Measurements from ENCODE around the gene CSHL1. TPM values are rescaled to one million over a fixed set of nuclear protein-coding genes. Genes with fewer than 3 reads are reported as not detected.
"Not testable (repeated sequence)": the region's sequence is repeated elsewhere in the genome, so short reads cannot be mapped to it uniquely, and the experiment has no call there.

The CSHL1 gene
- total and polyA plus RNA-seq, 9 donors, result 0.27 to 0.55 (median 0.29) TPM; not detected in 5

GRCh38 chr17:63907161-63907778 lies 3.8 kb downstream of the CSHL1 start:
- H3K27me3 ChIP-seq (ENCODE audit: control insufficient read depth, insufficient read depth, low read length); H3K9me3 ChIP-seq (replicated peaks; ENCODE audit: control insufficient read depth, low read depth, low read length); DNase-seq; H3K4me1 ChIP-seq (ENCODE audit: control insufficient read depth, insufficient read depth, low read length); H3K4me3 ChIP-seq (ENCODE audit: low read length); H3K36me3 ChIP-seq (ENCODE audit: control insufficient read depth, insufficient read depth, low read length); H3K27ac ChIP-seq (ENCODE audit: low read length): not testable (repeated sequence)
- whole genome bisulfite sequencing (ENCODE audit: insufficient coverage), result 90% methylated on average over 2 of the region's 12 CpGs

- H3K27me3 ChIP-seq (ENCODE audit: control insufficient read depth, insufficient read depth, low read length); H3K4me1 ChIP-seq (ENCODE audit: control insufficient read depth, insufficient read depth, low read length); H3K27ac ChIP-seq (ENCODE audit: low read length); H3K9me3 ChIP-seq (replicated peaks; ENCODE audit: control insufficient read depth, low read depth, low read length); DNase-seq; H3K36me3 ChIP-seq (ENCODE audit: control insufficient read depth, insufficient read depth, low read length); H3K4me3 ChIP-seq (ENCODE audit: low read length): not testable (repeated sequence)
- 90% methylated on average over 2 of the region's 8 CpGs for WGBS (ENCODE audit: insufficient coverage)
These were observed 6.3 kb downstream of the CSHL1 start for GRCh38 chr17:63904796-63905195.

- not testable (repeated sequence) for H3K36me3 ChIP-seq (ENCODE audit: control insufficient read depth, insufficient read depth, low read length); H3K4me3 ChIP-seq (ENCODE audit: low read length); DNase-seq; H3K27ac ChIP-seq (ENCODE audit: low read length); H3K9me3 ChIP-seq (replicated peaks; ENCODE audit: control insufficient read depth, low read depth, low read length); H3K4me1 ChIP-seq (ENCODE audit: control insufficient read depth, insufficient read depth, low read length); H3K27me3 ChIP-seq (ENCODE audit: control insufficient read depth, insufficient read depth, low read length)
- WGBS (ENCODE audit: insufficient coverage), result 100% methylated on average over 1 of the region's 5 CpGs
These were observed 7.3 kb downstream of the CSHL1 start for GRCh38 chr17:63903787-63904201.

GRCh38 chr17:63901971-63902370 lies 9.1 kb downstream of the CSHL1 start:
- H3K36me3 ChIP-seq (ENCODE audit: control insufficient read depth, insufficient read depth, low read length); H3K9me3 ChIP-seq (replicated peaks; ENCODE audit: control insufficient read depth, low read depth, low read length); H3K27me3 ChIP-seq (ENCODE audit: control insufficient read depth, insufficient read depth, low read length); DNase-seq; H3K4me3 ChIP-seq (ENCODE audit: low read length); H3K4me1 ChIP-seq (ENCODE audit: control insufficient read depth, insufficient read depth, low read length); H3K27ac ChIP-seq (ENCODE audit: low read length): not testable (repeated sequence)
- WGBS (ENCODE audit: insufficient coverage), result 60% methylated on average over 2 of the region's 2 CpGs

DNA sequence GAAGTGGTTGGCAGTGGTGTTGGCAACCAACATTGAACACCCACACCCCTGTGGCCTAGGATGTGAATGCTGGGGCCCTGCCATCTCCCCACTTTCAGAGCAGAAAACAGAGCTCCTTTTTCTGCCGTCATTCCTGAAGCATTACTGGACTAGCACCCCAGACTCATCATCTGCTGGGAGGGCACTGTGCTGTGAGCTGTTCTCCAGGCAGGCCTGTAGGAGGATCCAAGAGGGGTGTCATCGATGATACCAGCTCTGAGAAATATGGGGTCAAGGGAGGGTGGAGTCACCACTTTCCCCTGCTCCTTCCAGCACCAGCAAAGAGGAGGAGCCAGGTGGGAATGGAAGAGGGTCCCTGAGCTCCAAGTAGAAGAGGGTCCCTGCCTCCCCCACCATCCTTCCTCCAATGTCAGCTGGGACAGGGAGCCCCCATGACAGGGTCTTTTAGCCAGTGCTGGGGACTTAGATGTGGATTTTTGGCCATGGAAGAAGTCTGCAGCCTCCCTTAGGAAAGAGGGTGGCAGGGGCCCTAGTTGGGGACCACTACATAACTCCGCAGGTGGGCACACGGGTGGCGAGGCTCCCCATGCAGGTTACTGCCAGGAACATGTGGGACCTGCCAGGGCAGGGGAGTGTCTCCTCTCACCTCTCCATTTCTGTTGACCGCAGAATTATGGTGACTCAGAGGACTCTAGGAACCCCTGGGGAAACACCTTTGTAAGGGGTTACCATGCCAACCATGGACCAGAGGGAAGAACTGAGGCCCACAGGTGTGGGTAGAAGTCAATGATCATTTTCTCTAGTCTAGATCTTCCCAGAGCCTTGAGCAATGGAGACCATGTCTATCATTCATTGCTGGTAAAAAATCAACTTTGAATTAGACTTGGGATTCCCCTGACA lies 11.9 kb downstream of the CSHL1 start:
- not testable (repeated sequence) for H3K27me3 ChIP-seq (ENCODE audit: control insufficient read depth, insufficient read depth, low read length); H3K36me3 ChIP-seq (ENCODE audit: control insufficient read depth, insufficient read depth, low read length); H3K9me3 ChIP-seq (replicated peaks; ENCODE audit: control insufficient read depth, low read depth, low read length); H3K4me1 ChIP-seq (ENCODE audit: control insufficient read depth, insufficient read depth, low read length); H3K4me3 ChIP-seq (ENCODE audit: low read length); DNase-seq; H3K27ac ChIP-seq (ENCODE audit: low read length)
- WGBS (ENCODE audit: insufficient coverage), result 88% methylated on average over 1 of the region's 6 CpGs

- WGBS (ENCODE audit: insufficient coverage), result no CpG with 5 or more reads among the region's 14 CpGs
- not testable (repeated sequence) for H3K4me3 ChIP-seq (ENCODE audit: low read length); H3K36me3 ChIP-seq (ENCODE audit: control insufficient read depth, insufficient read depth, low read length); H3K4me1 ChIP-seq (ENCODE audit: control insufficient read depth, insufficient read depth, low read length); H3K9me3 ChIP-seq (replicated peaks; ENCODE audit: control insufficient read depth, low read depth, low read length); H3K27ac ChIP-seq (ENCODE audit: low read length); DNase-seq; H3K27me3 ChIP-seq (ENCODE audit: control insufficient read depth, insufficient read depth, low read length)
These were observed 14.3 kb downstream of the CSHL1 start, which contains the start of gene CSH1 for GRCh38 chr17:63896524-63897354. TSS of gene CSH1 (minus strand) at chr17:63896574. CDS start at chr17:63896511, 63 bp downstream.

DNA sequence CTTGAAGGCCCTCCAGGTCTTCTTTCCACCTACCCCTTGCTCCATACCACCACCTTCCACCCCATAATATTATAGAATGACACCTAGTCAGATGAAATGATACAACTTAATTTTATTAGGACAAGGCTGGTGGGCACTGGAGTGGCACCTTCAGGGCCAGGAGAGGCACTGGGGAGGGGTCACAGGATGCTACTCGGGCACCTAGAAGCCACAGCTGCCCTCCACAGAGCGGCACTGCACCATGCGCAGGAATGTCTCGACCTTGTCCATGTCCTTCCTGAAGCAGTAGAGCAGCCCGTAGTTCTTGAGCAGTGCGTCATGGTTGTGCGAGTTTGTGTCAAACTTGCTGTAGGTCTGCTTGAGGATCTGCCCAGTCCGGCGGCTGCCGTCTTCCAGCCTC lies 16.2 kb downstream of the CSHL1 start:
- H3K4me1 ChIP-seq (ENCODE audit: control insufficient read depth, insufficient read depth, low read length); H3K4me3 ChIP-seq (ENCODE audit: low read length); H3K9me3 ChIP-seq (replicated peaks; ENCODE audit: control insufficient read depth, low read depth, low read length); H3K36me3 ChIP-seq (ENCODE audit: control insufficient read depth, insufficient read depth, low read length); H3K27me3 ChIP-seq (ENCODE audit: control insufficient read depth, insufficient read depth, low read length); H3K27ac ChIP-seq (ENCODE audit: low read length); DNase-seq: not testable (repeated sequence)
- WGBS (ENCODE audit: insufficient coverage), result 80% methylated on average over 1 of the region's 10 CpGs

DNA sequence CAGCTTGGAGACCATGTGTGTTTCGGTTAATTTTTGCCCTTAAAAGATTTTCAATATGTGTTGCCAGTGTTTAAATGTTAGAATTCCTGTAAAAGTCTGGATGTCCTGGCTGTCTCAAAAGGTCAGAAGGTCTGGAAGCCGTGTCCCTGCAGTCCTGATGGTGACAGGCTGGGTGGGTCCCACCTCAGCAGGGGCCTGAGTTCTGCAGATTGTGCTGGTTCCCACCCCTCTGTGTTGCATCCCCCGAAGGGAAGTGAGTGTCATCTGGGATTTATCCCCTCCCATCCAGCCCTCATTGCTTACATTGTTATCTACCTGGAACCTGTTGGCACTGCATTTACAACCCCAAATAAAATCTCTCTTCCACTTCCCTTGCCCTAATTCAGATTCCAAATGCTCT lies 17.0 kb downstream of the CSHL1 start:
- not testable (repeated sequence) for DNase-seq; H3K9me3 ChIP-seq (replicated peaks; ENCODE audit: control insufficient read depth, low read depth, low read length); H3K36me3 ChIP-seq (ENCODE audit: control insufficient read depth, insufficient read depth, low read length); H3K27me3 ChIP-seq (ENCODE audit: control insufficient read depth, insufficient read depth, low read length); H3K4me1 ChIP-seq (ENCODE audit: control insufficient read depth, insufficient read depth, low read length); H3K27ac ChIP-seq (ENCODE audit: low read length); H3K4me3 ChIP-seq (ENCODE audit: low read length)
- 64% methylated on average over 2 of the region's 3 CpGs for WGBS (ENCODE audit: insufficient coverage)

DNA sequence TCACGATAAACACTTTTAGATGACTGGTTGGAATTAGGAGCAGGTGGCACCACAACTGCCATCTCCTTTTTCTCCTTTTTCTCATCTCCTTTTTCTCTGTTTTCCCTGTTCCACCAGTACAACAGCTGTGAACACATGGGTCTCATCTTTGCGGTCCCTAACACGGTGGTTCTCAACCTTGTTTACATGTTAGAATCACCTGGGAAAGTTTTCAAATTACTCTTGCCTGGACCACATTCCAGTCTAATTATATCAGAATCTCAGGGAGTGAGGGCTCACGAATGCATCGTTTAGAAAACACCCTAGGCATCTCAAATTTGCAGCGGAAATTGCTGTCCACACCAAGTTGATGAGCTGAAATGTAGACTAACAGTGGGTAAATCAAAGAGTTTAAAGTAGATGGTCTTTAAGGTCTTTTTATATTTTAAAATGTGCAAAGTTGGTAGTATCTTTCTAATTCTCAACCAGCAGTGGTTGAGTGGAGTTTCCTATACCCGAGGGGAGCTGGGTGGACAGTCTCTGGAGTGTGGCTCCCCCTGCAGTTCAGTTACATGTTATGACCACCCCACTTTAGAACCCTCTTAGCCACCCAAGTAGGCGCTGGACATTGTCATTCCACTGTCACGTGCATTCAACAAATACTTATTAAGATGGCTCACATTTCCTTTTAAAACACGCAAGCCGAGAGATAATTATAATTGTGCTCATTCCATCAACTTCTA lies 18.6 kb downstream of the CSHL1 start:
- H3K9me3 ChIP-seq (replicated peaks; ENCODE audit: control insufficient read depth, low read depth, low read length); H3K27me3 ChIP-seq (ENCODE audit: control insufficient read depth, insufficient read depth, low read length): not testable (repeated sequence)
- WGBS (ENCODE audit: insufficient coverage), result 70% methylated on average over 2 of the region's 11 CpGs

More for the DNA sequence above, 18.6 kb downstream of the CSHL1 start:
- not testable (repeated sequence) for H3K4me1 ChIP-seq (ENCODE audit: control insufficient read depth, insufficient read depth, low read length); DNase-seq; H3K27ac ChIP-seq (ENCODE audit: low read length); H3K36me3 ChIP-seq (ENCODE audit: control insufficient read depth, insufficient read depth, low read length); H3K4me3 ChIP-seq (ENCODE audit: low read length)

Measured in muscle of leg (tissue), 11 donors.